H1 (cell line): ENCODE measurements around the gene SLC6A3. TPM values are rescaled to one million over a fixed set of nuclear protein-coding genes. Genes with fewer than 3 reads are reported as not detected.

Experiments used
- CBX8 ChIP-seq: fragments of 300-800, 300-1000 bp; sonication (generic); IDR thresholded peaks from 2 replicates; pipeline ENCODE4 v1.7.1; 2016; ENCODE audit warnings: low read depth, low read length, borderline replicate concordance
- CHD7 ChIP-seq: fragments of 300-600 bp; sonication (generic); IDR thresholded peaks from 2 replicates; pipeline ENCODE4 v1.7.1; 2012; ENCODE audit warnings: low read length, moderate library complexity, mild to moderate bottlenecking, inconsistent platforms; ENCODE audit not compliant: insufficient replicate concordance
- EZH2 ChIP-seq: fragments of 200-600 bp; sonication (generic); IDR thresholded peaks from 2 replicates; pipeline ENCODE4 v1.7.1; 2012; ENCODE audit warnings: low read depth, mild to moderate bottlenecking, moderate library complexity, low read length, inconsistent platforms; ENCODE audit not compliant: severe bottlenecking
- GTF2F1 ChIP-seq: IDR thresholded peaks from 2 replicates; pipeline ENCODE4 v1.6.1; 2012; ENCODE audit warnings: low read depth, low read length, improper control_type of control experiment, borderline replicate concordance
- HDAC6 ChIP-seq: IDR thresholded peaks from one replicate; pipeline ENCODE4 v1.7.1; 2012; ENCODE audit warnings: low read depth, mild to moderate bottlenecking, inconsistent platforms, low read length, moderate library complexity
- MAFK ChIP-seq: IDR thresholded peaks from 2 replicates; pipeline ENCODE4 v1.6.1; 2012; ENCODE audit warnings: low read depth, mild to moderate bottlenecking, improper control_type of control experiment, low read length
- POLR2AphosphoS5 ChIP-seq: IDR thresholded peaks from 2 replicates; pipeline ENCODE4 v1.6.1; 2011; ENCODE audit warnings: low read depth, low read length
- SIN3A ChIP-seq, 2 experiments: IDR thresholded peaks in 1 of 2; conservative IDR thresholded peaks in 1 of 2; 2 replicates each; pipeline ENCODE4 v1.6.1; 2011 to 2012; ENCODE audit warnings: low read length in 2 of 2, improper control_type of control experiment in 1 of 2, low read depth in 1 of 2, mild to moderate bottlenecking in 1 of 2
- SP1 ChIP-seq: IDR thresholded peaks from 2 replicates; pipeline ENCODE4 v1.6.1; 2011; ENCODE audit warnings: low read depth, low read length
- SP4 ChIP-seq: IDR thresholded peaks from 2 replicates; pipeline ENCODE4 v1.6.1; 2012; ENCODE audit warnings: low read length, inconsistent platforms
- SUZ12 ChIP-seq: fragments of 200-600 bp; sonication (generic); IDR thresholded peaks from 2 replicates; pipeline ENCODE4 v1.6.1; 2012; ENCODE audit warnings: mild to moderate bottlenecking, inconsistent platforms, low read length, moderate library complexity, mixed read lengths
- TAF1 ChIP-seq: IDR thresholded peaks from 2 replicates; pipeline ENCODE4 v1.6.1; 2011; ENCODE audit warnings: mild to moderate bottlenecking, low read depth, low read length
- polyA plus RNA-seq, 7 experiments: library from polyadenylated mRNA; depleted of rRNA in 3 of 7; stranded (reverse) in 5 of 7; unstranded in 2 of 7; fragments of >200 nt in 5 of 7; fragments of 200-250 nt in 2 of 7; gene quantifications; 1 replicate in 5 of 7; 2 replicates in 1 of 7; 4 replicates in 1 of 7; pipeline versions ENCODE4 v1.2.1 to v1.2.3, GENCODE V29; 2011 to 2013; ENCODE audit warnings: missing spikeins in 2 of 7, mixed read lengths in 2 of 7
- total RNA-seq: library from RNA; stranded (reverse); fragmentation: NEBNext Ultra II Directional; extraction: Animal tissue kit (Norgen Biotek cat#: 25700); gene quantifications from 2 replicates; pipeline ENCODE4 v1.2.1, GENCODE V29; 2021

The SLC6A3 gene
- total and polyA plus RNA-seq, 2 of the 8 experiments (the other 6 are each of a cell fraction or from before 2014, with no cell fraction given): 0.48 to 0.91 TPM

DNA sequence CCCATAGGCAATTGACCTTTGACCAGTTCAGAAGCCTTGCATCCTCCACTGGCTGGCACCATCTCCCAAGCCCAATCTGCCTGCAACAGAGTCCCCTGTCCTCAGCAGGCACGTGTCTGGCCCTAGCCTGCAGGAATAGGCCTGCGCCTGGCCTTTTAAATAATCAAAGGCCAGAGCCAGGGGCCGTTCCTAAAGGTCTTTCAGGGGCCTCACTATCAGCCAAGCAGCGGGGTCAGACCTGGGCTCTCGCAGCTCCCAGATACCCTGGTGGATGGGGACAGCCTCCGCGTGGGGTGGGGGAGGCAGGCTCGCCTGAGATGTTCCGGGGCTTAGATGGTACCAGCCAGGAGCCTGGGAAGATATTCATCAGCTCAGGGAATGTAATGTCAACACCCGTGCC, 32.6 kb downstream of the SLC6A3 start (continued):
- no peak for TF ChIP-seq CHD7
- no peak for TF ChIP-seq SUZ12
- TF ChIP-seq POLR2AphosphoS5: no peak
- TF ChIP-seq SP4: no peak
- no peak for TF ChIP-seq MAFK
- TF ChIP-seq CBX8: no peak
- TF ChIP-seq TAF1: no peak
- TF ChIP-seq GTF2F1: no peak
- no peak for TF ChIP-seq HDAC6
- TF ChIP-seq EZH2: no peak
- no peak for TF ChIP-seq SIN3A (conservative IDR thresholded peaks at IDR 0.05 in 1 of 2, IDR thresholded peaks at IDR 0.05 in 1 of 2; ENCODE audit: low read depth in 1 of 2, low read length in 2 of 2)
- TF ChIP-seq SP1: no peak
